CD4-positive, alpha-beta T cell treated with Interleukin-1 beta for 1 hour (primary cell): ENCODE measurements around the gene STK24.

Source experiments
- DNase-seq, 2 donors: peaks; one replicate each; pipeline ENCODE4 v3.0.0-alpha.2; 2020 to 2022

STK24 gene

DNA sequence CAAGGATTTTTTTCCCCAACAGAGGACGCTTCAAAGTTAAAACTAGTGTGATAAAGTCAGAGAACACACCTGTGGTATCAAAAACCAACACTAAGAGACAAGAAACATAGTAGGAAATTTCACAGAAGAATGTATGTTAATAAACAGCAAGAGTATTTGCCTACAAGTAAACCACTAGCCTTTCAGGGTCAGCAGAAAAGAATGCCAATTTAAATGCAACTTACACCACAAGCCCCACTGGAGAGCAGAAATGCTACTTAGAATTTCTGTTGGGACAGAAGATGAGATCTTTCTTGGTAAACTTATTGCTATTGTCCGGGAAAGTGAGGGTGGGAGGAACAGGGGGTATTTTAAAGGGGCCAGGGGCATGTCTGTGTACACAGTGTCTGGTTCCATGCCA lies 68.6 kb downstream of the STK24 start:
- DNase-seq = no peak

DNA sequence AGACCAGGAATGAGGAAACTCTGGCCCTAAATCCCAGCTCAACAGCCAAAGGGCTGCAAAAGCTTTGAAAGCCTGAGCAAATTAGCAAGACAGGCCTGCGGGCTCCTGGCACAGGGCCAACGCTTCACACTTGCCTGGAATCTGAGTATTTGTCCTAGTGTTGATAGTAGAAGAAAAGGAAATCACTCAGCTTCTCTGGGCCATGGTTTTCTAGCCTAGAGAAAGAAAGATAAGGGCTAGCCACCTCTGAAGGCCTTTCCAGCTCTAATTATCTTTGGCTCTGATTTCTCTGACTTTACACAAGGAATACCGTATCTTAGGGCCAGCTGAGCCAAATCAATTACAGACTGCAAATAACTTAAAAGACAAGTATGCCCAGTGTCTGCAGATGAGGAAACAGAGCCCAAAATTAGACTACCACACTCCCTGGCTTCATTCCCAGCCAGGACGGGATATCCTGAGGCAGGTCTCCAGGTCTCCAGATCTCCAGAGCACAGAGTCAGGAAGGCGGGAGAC lies 69.6 kb downstream of the STK24 start:
- DNase-seq = no peak

DNA sequence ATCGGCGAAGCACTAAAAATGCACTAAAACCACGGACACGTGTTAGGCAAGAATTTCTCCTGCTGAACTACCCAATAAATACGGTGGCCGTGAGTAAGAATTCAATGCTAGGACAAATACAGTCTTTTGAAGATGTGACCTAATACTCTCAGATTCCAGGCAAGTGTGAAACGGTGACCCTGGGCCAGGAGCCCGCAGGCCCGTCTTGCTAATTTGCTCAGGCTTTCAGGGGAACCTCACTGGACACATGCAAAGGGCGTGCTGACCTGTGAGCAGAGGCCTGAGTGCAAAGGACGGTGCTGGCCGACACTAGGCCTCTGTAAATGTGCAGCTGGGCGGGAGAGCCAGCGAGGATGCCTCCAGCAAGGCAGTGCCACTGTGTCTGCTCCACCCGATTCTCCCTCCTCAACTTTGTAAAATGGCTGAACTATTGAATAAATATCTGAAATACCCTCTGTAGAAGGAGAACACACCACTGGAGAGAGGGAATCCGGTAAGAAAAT lies 70.1 kb downstream of the STK24 start:
- no peak for DNase-seq

DNA sequence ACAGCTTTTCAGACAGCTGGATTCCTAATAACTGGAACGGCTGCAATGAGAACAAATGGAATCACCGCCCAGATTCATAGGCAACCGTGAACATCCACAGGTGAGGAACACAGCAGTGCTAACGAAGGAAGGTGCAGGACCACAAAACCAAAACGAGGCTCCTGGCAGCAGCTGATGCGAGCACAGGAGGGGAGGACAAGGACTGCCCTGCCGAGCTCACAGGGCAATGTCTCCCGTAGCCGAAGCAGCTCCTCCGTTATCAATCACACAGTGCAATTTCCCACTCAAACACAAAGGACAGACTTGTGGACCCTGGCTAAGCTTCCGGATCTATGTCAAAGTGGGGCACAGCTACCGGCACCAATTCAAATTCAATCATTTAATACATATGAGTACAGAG lies 70.6 kb downstream of the STK24 start:
- DNase-seq = no peak

DNA sequence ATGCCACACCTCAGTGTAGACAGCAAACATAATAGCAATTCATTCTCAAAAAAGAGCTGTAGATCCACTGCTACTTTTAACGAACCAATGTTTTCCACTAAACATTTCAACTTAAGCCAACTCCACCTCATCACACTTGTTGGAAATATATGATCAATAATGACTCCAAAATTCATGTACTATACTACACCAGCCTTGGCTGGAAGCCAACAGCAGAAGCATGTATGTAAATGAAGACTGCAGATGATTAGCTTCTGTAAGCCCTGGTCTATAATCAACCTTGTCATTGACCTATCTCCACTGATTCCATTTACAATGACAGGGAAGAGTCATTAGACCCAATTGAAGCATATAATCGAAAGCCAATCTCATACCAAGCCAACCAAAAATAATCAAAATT lies 71.7 kb downstream of the STK24 start:
- no peak for DNase-seq

DNA sequence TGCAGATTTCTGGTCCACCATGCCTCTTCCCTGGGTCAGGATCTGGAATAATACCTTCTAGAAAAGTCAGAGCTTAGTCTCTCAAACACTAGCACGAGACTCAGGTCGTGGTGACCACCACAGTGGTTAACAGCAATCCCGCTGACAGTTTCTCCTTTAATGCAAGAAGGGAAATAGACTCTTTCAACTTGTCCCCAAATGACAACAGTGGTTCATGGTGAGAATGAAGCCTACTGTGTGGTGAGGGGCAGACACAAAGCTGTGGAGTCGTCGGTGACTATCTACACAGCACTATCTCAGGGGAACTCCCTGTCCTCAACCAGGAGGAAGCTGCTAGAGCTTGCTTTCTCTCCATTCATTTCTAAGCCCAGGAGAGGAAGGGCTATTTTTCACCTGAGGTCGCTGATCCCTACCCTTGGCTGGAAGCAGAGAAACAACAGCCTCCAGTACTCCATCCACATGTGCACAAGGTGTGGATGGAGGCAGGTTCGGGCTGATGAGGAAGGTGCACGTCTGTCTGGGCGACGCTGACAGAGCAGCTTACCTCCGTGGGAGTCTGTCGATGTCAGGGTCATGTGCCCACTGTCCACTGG lies 72.4 kb downstream of the STK24 start:
- DNase-seq = peak in 1 of 2 donors; percentile 31

DNA sequence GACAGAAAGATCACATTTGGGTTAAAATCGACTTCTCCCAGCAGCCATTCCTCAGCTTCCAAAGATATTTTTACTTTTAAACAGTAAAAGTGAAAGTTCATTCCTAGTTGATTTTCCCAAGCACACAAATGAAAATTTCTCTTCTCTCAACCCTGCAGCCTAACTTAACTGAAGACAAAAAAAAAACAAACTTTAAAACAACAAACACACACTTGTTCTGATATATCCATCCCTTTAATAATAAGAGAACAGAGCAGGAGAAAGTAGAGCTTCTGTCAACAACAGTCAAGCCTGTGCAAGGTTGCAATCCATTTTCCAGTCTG lies 72.9 kb downstream of the STK24 start:
- no peak for DNase-seq

DNA sequence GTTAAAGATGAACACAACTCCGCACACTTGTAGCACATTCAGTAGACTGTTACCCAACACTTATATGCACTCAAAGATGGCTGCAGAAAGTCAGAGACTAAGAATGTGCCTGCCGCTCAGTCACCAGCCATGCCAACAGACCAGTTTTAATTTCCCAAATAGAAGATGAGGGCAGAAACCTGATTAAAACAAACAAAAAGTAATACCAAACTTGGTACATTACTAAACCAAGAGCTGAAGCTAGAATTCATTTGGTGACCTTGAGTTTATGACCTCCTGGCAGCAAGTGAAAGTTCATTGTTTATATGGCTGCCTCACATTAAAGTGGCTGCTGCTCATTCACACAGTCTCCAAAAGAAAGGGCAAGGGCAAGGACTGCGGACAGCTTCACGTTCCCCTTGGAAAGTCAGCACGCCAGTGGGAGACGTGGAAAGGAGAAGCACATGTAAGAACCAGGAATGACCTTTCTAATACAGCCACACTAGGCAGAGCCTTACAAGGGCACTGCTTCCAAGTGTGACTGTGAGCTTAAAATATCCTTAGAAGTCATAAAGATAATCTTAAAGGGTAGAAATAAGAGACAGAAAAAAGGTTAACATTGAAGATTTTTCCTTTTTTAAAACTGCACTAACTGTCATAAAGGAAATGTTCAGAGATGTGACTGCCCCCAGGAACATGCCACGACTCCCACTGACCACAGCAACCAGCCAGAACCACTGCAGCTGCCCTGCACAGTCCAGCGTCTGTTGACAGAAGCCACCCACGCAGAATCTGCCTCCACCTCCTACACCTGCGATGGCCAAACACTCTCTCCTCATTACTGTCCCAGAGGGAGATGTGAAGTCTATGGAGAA lies 73.5 kb downstream of the STK24 start:
- DNase-seq = no peak

DNA sequence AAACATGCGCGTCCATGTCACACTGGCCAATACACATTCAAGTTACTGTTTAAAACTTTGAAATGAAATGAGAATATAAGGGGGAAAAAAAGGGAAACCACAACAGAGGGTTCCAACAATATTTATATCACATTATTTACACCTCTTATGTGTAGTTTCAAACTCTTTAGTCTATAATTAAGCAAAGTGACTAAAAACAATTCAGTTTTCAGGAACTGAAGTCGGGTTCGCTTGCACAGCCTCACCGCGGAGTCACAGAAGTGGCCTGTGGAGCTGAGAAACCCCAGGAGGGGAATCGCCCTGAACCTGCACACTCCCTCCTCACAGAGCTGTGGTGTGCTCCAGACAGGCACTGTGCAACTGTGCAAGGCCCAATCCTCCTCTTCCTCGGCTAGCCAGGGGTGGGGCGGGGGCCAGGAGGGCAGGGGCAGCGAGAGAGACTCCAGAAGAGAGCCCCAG lies 75.9 kb downstream of the STK24 start:
- no peak for DNase-seq

DNA sequence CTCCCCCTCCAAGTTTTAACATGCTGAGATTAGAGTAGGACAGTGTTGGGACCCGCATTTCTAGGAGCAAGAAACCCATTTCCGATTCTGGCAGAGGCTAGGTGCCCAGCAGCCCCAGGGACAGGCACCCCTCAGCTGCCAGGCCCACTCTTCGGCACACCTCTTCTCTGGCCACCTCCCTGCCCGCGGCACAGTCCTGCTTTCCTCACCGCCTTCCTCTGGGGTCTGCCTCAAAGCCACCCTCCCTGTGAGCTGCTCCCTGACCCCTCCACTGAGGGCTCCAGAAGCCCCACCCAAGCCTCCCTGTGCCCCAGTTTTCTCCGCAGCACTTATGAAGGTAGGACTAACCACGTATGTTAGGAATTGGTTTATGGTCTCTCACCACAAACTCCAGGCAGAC lies 79.9 kb downstream of the STK24 start:
- no peak for DNase-seq

DNA sequence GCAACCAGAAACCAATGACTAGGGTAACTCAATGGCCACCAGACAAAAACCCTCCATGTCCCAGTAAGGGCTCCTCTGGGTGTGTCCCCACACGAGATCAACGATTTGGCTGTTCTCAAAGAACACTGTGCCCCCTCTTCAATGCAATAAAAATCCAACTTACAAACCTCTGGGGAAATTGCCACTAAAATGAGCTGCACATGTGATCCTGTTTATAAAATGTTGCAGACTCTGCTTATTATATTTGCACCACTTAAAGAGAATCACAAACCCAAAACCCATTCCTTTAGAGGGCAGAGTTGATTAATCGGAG lies 80.5 kb downstream of the STK24 start:
- no peak for DNase-seq

DNA sequence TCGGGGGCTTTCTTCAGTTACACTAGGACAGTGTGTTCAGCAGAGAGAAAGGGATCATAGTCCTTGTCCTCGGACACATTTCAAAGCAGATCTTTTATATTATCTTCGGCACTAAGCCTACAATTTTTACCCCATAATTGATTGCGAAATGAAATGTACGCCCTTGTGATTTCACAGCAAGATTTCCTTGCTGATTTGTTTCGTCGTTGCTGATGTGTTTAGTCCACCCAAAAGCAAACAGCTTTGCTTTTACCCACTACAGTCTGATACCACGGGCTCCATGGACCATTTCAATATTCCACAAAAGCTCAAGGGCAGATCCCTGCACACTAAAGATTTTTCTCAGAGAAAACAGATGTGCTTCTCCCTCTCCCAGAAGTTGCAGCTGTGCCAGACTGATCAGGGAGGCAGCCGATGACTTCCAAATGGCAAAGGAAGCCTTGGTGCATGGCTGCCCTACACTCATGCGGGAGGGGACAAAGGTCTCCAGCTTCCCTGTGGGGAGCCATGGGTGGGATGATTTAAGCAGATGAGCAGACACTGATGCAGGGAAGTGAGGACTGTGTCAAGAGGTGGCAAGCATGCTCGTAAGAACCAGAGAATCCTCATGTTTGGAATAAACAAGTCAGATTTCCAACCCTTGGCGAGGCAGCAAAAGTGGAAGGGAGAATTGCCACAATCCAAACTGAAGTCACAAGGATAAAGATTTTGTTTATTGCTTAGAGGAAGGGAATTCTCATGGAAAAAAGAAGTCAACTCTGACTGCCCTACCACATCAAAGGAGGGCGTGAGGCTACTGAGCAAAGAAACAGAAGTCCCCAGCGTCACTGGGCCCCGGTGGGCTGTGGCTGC lies 81.1 kb downstream of the STK24 start:
- DNase-seq = no peak

DNA sequence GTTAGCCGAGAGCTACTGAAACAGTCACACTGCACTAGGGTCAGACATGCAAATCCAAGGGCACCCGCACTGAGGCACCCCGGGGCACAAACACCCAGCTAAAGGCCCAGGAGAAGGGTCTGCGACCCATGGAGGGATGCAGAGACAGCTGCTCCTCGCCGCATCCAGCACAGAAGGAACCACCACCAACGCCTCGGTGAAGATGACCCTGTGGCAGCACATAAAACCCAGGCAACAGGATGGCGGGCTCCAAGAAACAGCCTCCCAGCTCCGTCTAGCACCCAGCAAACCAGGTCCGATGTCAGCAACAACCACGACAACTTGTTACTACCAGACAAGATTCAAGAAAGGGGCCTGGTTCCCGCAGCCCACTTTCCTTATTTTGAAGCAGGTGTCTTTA lies 82.1 kb downstream of the STK24 start:
- no peak for DNase-seq

DNA sequence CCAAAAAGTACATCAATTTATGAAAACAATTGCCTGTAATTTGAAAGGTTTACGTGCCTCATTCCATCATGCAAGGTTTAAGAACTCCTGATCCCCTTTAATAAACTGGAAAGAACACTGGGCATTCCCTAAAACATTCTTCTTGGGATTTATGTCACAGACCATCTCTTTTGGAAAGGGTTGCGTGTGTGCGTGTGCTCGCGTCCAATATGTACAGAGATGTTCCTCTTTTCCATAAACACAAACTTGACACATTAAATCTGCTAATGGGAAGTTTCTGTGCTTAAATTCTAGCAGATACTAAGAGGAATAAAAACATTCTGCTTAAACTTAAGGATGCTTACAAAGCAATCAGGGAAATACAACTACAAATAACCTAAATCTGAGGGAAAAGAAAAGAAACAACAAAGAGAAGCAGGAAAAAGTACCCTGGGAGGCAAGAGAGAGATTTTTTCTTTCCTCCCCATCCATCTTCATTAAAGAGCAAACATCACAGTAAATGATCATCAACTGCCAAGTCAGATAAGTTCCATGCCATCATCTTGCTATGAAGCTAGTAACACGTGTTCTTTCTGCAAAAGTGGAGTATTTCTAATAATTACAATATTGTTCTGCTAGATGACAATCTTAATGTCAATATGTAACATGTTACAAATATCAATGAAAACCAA lies 83.7 kb downstream of the STK24 start:
- DNase-seq = no peak

DNA sequence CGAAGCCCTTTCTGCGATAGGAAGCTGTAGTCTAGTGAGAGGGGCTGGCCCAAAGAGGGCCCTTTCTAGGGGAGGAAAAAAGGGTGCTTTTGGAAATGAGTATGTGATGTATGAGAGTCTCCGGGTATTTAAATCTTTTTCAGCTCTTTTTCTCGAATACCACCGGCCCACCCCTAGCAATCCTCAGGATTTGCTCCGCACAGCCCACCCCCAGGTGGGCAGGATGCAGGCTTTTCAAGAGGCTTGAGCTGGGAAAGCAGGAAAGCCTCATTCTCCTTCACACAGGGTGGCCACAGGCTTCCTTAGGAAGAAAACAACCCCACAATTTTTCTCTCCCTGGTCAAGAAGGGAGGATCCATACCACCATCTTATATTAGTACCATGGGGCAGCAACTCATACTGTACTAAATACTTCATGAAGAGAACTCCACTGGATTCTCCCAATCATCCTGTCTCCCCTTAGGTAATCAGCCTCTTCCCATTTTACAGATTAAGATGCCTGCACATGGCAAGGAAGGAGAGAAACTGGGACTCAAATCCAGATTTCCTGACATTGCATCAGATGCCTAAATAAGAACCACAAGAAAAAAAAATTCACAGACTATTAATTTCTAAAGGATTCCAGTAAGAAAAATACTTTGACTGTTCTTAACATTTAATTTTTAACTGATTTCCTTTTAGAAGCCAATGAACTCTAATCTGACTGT lies 84.4 kb downstream of the STK24 start:
- no peak for DNase-seq

DNA sequence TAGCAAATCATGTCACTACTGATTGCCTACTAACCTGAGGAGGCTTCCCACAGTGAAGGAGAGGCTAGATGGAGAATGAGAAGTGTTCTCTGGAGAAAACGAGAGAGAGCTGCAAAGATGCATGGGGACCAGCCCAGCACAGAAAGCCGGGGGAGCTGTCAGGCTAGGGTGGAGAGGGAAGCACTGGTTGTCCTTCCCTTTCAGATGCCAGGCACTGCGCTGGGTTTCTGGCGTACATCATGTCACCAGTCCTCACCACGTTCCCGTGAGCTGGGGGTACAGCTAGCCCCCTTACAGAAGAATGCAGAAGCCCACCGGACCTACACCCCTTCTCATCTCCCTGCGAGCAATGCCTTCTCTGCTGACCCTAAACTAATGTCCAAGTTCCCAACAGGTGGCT lies 86.0 kb downstream of the STK24 start:
- DNase-seq = no peak

DNA sequence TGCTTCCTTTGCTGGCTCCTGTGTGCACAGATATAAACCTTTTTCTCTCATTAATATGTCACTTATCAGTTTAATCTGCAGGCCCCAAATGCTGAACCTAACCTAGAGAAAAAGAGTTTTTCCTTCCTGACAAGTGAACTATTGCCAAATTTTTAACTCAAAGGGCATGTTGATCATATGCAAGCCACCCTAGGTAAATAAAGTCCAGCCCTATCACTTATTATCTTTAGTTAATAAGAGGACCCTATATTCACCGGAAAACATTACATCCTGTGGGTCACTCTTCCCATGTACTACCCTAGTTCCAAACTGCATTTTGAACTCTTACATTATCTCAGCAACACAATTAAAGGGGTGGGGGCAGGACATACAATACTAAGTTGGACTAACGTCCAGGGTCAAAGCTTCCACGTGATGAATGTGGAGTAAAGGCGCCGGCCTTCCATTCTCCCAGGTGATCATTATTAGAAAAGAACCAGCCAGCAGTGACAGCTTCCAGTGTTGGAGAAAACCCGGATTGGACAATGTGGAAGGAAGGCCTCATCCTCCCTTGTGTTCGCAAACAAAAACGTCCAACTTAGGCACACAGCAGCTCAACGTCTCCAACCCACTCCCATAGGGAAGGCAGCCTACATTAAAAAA lies 86.6 kb downstream of the STK24 start:
- no peak for DNase-seq

DNA sequence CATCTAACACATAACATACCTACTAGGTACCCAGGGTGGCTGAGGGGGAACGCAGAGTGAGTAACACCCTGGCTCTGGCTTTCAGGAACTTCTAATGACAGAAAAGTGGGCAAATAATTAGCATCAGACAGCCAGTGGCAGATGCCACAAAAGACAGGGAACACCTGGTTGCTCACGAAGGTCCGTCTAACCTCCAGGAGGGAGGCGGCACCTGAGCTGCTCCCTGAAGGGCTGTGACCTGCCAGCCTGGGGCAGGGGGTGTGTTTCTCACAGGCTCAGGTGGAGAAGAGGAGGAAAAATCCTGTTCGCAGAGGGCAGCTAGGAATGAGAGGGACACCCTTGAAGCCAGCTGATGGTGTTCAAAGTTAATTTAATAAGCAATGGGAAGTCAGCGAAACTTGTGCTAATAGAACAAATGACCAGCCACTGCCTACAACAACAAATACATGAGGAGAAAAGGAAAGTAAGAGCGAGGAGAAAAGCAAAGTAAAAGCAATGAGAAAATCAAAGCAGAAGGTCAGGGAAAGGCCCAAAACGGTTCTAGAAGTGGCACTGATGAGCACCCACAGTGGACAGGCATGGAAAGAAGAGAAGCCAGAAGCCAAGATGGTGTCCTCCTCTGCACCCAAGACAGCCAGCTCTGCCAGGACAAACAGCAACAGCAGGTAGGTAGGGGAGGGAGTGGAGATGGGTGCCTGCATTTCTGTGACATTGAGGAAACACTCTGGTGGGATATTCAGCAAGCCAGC lies 87.3 kb downstream of the STK24 start:
- DNase-seq = no peak

DNA sequence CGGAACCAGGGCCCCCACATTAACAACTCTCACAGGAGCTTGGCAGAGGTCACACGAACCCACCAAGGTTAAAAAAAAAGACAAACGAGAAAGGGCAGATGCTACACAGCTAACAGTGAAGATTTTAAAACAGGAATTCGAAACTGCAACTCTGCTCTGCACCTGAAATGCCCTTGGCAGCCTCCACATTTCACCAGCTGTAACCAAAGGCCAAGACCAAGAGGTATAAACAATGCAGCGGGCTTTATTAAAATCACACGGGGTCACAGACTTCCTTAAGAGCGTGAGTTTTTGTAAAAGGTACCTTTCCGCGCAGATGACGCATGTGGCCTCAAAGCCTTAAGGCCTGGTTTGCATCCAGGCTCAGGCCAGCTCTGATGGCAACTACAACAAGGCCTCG lies 88.2 kb downstream of the STK24 start:
- no peak for DNase-seq

DNA sequence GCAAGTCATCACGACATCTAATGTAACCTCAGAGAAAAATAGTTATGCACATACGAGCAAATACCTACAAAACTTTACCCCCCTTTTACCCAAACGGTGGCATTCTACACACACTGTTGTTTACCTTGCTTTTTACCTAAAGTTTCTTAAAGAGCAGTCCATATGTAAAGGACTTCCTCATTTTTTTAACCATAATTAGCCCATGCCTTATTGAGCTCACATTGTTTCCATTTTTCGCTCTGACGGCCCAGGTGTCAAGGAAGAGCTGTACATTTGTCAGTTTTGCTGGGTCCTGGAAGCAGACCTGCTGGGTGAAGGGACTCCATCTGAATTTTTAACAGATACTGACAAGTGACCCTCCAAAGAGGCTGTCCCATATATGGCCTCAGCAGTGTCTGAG lies 89.4 kb downstream of the STK24 start:
- DNase-seq = no peak

DNA sequence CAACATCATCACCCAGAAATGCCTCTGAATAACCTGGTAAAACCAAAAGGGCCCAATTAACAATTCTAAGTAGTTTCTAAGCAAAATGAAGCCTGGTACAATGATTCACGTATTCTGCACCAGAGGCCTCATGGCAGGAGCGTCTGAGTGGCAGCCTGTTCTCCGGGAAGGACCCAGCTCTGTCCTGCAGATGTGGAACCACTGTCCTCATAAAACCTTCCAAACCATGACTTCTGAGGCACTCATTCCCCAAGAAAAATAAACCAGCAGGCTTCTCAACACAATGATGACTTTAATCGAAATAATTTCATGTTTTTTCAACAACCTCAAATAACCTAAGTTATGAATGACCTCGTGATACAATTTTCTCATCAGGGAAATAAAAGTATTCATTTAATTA lies 89.9 kb downstream of the STK24 start:
- no peak for DNase-seq
